WERI-Rb-1 (cell line): ENCODE data around the gene MYBPC3.

Experiments
- DNase-seq: peaks from one replicate; pipeline ENCODE4 v3.0.0-alpha.2; 2020
- H3K27ac ChIP-seq: fragments of 250-450 bp; sonication (Bioruptor Pico); 2 replicates; pipeline ENCODE4 v1.5.1; 2020; ENCODE audit warnings: mild to moderate bottlenecking, moderate library complexity
- H3K27me3 ChIP-seq: fragments of 250-450 bp; sonication (Bioruptor Pico); 2 replicates; pipeline ENCODE4 v1.5.1; 2021; ENCODE audit warnings: mild to moderate bottlenecking, low read depth, moderate library complexity; ENCODE audit not compliant: insufficient read depth, severe bottlenecking
- H3K36me3 ChIP-seq: fragments of 250-450 bp; sonication (Bioruptor Pico); 2 replicates; pipeline ENCODE4 v1.5.1; 2020; ENCODE audit warnings: mild to moderate bottlenecking, moderate library complexity
- H3K4me3 ChIP-seq: 2 replicates; pipeline ENCODE4 v1.5.1; 2011; ENCODE audit warnings: low read depth, mild to moderate bottlenecking, control low read depth, low read length
- H3K9me3 ChIP-seq: fragments of 250-450 bp; sonication (Bioruptor Pico); 2 replicates; pipeline ENCODE4 v1.5.1; 2021; ENCODE audit warnings: mild to moderate bottlenecking, moderate library complexity; ENCODE audit not compliant: severe bottlenecking
- TF ChIP-seq, protein P1 (sequence below): IDR thresholded peaks from 2 replicates; pipeline ENCODE4 v1.5.1; 2011; ENCODE audit warnings: low read depth, mild to moderate bottlenecking, control low read depth, inconsistent platforms, low read length

Gene MYBPC3

GRCh38 chr11:47352556-47352955 lies at the start of gene MYBPC3:
TSS of gene MYBPC3 (minus strand) at chr11:47352702. CDS start at chr11:47352647, 55 bp downstream.
- no peaks in the 10 kb centered on the region for H3K9me3 ChIP-seq
- TF ChIP-seq, protein P1, sequence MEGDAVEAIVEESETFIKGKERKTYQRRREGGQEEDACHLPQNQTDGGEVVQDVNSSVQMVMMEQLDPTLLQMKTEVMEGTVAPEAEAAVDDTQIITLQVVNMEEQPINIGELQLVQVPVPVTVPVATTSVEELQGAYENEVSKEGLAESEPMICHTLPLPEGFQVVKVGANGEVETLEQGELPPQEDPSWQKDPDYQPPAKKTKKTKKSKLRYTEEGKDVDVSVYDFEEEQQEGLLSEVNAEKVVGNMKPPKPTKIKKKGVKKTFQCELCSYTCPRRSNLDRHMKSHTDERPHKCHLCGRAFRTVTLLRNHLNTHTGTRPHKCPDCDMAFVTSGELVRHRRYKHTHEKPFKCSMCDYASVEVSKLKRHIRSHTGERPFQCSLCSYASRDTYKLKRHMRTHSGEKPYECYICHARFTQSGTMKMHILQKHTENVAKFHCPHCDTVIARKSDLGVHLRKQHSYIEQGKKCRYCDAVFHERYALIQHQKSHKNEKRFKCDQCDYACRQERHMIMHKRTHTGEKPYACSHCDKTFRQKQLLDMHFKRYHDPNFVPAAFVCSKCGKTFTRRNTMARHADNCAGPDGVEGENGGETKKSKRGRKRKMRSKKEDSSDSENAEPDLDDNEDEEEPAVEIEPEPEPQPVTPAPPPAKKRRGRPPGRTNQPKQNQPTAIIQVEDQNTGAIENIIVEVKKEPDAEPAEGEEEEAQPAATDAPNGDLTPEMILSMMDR = no peak
- no peaks in the 10 kb centered on the region for H3K27me3 ChIP-seq
- H3K27ac ChIP-seq = no peak within 1 kb of the TSS
- DNase-seq = no peak
- no peak within 1 kb of the TSS for H3K4me3 ChIP-seq
- no peaks in the 10 kb centered on the region for H3K36me3 ChIP-seq

- H3K27me3 ChIP-seq = no peaks in the 10 kb centered on the region
- no peak for DNase-seq
- H3K27ac ChIP-seq = no peak overlapping the region
- H3K9me3 ChIP-seq = no peaks in the 10 kb centered on the region
- H3K36me3 ChIP-seq = no peaks in the 10 kb centered on the region
- no peak overlapping the region for H3K4me3 ChIP-seq
- TF ChIP-seq, protein P1 = no peak
These were observed 48.3 kb upstream of the MYBPC3 start for GRCh38 chr11:47400768-47401279.

- no peaks in the 10 kb centered on the region for H3K36me3 ChIP-seq
- no peak for DNase-seq
- TF ChIP-seq, protein P1 = no peak
- no peak overlapping the region for H3K27ac ChIP-seq
- no peak overlapping the region for H3K4me3 ChIP-seq
- no peaks in the 10 kb centered on the region for H3K27me3 ChIP-seq
- no peaks in the 10 kb centered on the region for H3K9me3 ChIP-seq
These were observed 47.6 kb upstream of the MYBPC3 start for GRCh38 chr11:47399860-47400767.

- H3K36me3 ChIP-seq = no peaks in the 10 kb centered on the region
- H3K4me3 ChIP-seq = no peak overlapping the region
- H3K9me3 ChIP-seq = no peaks in the 10 kb centered on the region
- no peak for DNase-seq
- TF ChIP-seq, protein P1 = no peak
- no peaks in the 10 kb centered on the region for H3K27me3 ChIP-seq
- no peak overlapping the region for H3K27ac ChIP-seq
These were observed 46.0 kb upstream of the MYBPC3 start for GRCh38 chr11:47398551-47398950.

DNA sequence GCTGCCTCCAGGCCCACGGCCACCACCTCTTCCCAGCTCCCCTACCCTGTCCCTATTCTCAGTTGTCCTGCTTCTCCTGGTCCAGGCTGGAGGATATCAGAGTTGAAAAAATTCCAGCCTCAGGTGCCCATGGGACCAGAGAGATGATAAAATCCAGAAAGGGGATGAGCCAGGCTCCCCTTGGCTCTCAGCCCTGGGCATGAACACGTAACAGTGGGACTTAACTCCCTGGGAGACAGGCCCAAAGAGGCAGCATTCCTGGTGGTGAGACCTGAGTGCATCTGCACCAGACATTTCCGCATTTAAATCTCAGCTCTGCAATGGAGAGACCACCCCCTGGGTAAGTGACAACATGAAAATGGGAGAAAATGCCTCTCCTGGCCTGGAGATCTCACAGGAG lies 45.5 kb upstream of the MYBPC3 start:
- DNase-seq = no peak
- H3K27me3 ChIP-seq = no peaks in the 10 kb centered on the region
- TF ChIP-seq, protein P1 = no peak
- no peaks in the 10 kb centered on the region for H3K36me3 ChIP-seq
- H3K27ac ChIP-seq = no peak overlapping the region
- H3K4me3 ChIP-seq = no peak overlapping the region
- H3K9me3 ChIP-seq = no peaks in the 10 kb centered on the region
